ENCODE results near the gene GJA4. TPM values are rescaled to one million over a fixed set of nuclear protein-coding genes. Genes with fewer than 3 reads are reported as not detected.

GJA4 gene
- total RNA-seq, 1 donor from 2014 or later: 11.6 TPM

DNA sequence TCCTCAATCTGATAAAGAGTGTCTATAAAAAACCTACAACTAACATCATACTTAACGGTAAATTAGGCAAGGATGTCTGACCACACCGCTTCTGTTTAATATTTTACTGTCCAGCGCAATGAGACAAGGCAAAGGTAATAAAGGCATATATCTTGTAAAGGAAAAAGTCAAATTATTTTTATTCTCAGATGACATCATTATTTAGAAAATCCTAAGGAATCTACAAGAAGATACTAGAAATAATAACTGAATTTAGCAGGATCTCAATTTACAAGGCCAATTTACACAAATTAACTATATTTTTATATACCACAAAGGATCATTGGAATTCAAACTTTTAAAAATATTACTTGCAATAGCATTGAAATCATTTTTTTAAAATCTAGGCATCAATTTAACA lies 29.4 kb downstream of the GJA4 start:
- Mint-ChIP-seq H3K27ac (ENCODE audit: unreplicated experiment) (no peak overlapping the region), H3K4me3 (ENCODE audit: unreplicated experiment) (no peak overlapping the region), H3K27me3 (ENCODE audit: low read depth) (no peaks in the 10 kb centered on the region), H3K4me1 (ENCODE audit: low read depth) (peaks cover 22% of the 10 kb centered on the region), H3K9me3 (ENCODE audit: low read depth) (peaks cover 9% of the 10 kb centered on the region), H3K36me3 (ENCODE audit: low read depth) (peaks cover 9% of the 10 kb centered on the region)
- no peak for DNase-seq (ENCODE audit: low spot score)
- TF ChIP-seq, protein P1, sequence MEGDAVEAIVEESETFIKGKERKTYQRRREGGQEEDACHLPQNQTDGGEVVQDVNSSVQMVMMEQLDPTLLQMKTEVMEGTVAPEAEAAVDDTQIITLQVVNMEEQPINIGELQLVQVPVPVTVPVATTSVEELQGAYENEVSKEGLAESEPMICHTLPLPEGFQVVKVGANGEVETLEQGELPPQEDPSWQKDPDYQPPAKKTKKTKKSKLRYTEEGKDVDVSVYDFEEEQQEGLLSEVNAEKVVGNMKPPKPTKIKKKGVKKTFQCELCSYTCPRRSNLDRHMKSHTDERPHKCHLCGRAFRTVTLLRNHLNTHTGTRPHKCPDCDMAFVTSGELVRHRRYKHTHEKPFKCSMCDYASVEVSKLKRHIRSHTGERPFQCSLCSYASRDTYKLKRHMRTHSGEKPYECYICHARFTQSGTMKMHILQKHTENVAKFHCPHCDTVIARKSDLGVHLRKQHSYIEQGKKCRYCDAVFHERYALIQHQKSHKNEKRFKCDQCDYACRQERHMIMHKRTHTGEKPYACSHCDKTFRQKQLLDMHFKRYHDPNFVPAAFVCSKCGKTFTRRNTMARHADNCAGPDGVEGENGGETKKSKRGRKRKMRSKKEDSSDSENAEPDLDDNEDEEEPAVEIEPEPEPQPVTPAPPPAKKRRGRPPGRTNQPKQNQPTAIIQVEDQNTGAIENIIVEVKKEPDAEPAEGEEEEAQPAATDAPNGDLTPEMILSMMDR (IDR thresholded peaks at IDR 0.05): no peak

DNA sequence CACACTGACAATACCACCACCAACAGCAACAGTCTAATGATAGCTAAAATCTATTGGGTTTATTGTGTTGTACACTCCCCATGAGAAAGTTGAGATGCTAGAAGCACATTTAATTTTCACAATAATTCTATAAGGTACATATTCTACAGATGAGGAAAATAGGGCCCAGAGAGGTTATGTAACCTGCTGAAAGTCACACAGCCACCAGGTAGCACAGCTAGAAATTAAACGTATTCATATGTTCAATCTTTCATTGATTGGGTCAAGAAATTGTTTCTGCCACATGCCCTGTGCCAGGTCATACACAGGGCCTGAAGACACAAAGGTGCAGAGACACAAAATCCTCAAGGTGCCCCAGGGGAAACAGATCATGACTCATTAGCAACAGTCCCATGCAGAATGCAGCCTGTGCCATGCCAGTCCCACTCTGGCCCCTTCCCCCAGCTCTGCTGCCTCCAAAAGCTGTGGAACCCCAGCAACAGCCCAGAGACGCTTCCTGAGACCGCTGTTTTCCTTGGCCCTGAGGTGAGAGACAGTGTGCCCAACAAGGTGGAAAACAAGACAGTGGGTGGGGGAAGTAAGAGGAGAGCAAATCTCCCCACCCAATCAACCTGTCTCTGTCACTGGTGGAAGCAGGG lies 32.1 kb downstream of the GJA4 start:
- Mint-ChIP-seq H3K27ac (ENCODE audit: unreplicated experiment) (peak overlapping the region; percentile 36), H3K4me3 (ENCODE audit: unreplicated experiment) (no peak overlapping the region), H3K36me3 (ENCODE audit: low read depth) (peaks cover 7% of the 10 kb centered on the region), H3K4me1 (ENCODE audit: low read depth) (peaks cover 20% of the 10 kb centered on the region), H3K9me3 (ENCODE audit: low read depth) (peaks cover 9% of the 10 kb centered on the region), H3K27me3 (ENCODE audit: low read depth) (no peaks in the 10 kb centered on the region)
- TF ChIP-seq, protein P1 (IDR thresholded peaks at IDR 0.05): no peak
- DNase-seq (ENCODE audit: low spot score): no peak

DNA sequence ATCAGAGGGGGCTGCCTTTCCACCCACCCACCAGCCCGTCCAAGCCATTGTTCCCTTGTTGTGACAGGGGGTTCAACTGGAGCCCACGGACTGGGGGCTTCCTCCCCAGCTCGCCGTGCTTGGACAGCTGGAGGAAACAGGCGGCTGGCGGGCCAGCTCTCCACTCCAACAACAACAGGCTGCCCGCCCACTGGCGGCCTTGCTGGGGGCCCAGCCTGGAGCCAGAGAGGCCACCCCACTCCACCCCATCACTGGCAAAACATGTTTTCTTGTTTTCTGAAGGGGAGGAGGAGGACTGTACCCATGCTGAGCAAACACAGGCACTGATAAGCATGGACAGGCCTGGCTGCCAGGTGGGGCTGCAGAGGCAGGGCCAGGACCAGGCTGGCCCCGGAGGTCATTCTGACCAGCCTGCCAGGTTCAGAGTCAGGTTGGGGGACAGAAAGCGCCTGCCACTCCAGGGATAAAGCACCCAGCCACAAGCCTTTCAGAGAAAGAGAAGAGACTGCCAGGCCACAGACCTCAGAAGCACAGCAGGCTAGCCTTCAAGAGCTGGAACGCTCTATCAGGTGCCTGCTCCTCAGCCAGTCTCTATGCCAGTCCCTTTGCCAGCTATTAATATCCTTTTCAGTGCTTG lies 32.8 kb downstream of the GJA4 start:
- no peaks in the 10 kb centered on the region for H3K27me3 Mint-ChIP-seq (ENCODE audit: low read depth)
- peaks cover 20% of the 10 kb centered on the region for H3K4me1 Mint-ChIP-seq (ENCODE audit: low read depth)
- TF ChIP-seq, protein P1 (IDR thresholded peaks at IDR 0.05): no peak
- no peak overlapping the region for H3K27ac Mint-ChIP-seq (ENCODE audit: unreplicated experiment)
- H3K9me3 Mint-ChIP-seq (ENCODE audit: low read depth): peaks cover 9% of the 10 kb centered on the region
- no peak overlapping the region for H3K4me3 Mint-ChIP-seq (ENCODE audit: unreplicated experiment)
- peaks cover 4% of the 10 kb centered on the region for H3K36me3 Mint-ChIP-seq (ENCODE audit: low read depth)
- no peak for DNase-seq (ENCODE audit: low spot score)

DNA sequence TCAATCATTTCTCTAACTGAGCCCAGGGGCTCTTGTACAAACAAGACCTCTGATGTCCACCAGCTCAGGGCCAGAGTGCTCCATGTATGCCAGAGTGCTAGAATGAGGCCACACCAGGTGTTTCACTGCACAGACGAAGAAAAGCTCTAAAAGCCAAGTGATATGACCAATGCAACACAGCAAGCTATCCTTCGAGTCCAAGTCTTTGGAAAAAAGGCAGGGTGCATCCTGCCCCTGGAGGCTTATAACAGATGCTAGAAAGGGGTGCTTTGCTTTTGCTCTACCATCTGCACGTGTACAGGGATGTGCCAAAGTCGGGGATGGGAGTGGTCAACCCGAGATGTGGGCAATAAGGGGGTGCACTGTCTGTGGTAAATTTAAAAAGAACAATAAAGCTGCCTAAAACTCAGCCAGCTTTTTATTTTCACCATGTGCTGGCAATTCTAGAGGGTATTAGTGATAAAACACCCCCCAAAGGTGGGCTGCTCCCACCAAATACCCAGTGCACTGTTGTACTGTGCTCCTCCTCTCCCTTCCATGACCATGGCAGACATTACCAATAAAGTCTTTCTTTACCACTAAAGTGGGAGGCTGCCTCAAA lies 34.6 kb downstream of the GJA4 start:
- Mint-ChIP-seq H3K4me1 (ENCODE audit: low read depth) (peaks cover 11% of the 10 kb centered on the region), H3K4me3 (ENCODE audit: unreplicated experiment) (no peak overlapping the region), H3K27me3 (ENCODE audit: low read depth) (no peaks in the 10 kb centered on the region), H3K27ac (ENCODE audit: unreplicated experiment) (no peak overlapping the region), H3K36me3 (ENCODE audit: low read depth) (peaks cover 4% of the 10 kb centered on the region), H3K9me3 (ENCODE audit: low read depth) (peaks cover 6% of the 10 kb centered on the region)
- no peak for DNase-seq (ENCODE audit: low spot score)
- TF ChIP-seq, protein P1 (IDR thresholded peaks at IDR 0.05): no peak

DNA sequence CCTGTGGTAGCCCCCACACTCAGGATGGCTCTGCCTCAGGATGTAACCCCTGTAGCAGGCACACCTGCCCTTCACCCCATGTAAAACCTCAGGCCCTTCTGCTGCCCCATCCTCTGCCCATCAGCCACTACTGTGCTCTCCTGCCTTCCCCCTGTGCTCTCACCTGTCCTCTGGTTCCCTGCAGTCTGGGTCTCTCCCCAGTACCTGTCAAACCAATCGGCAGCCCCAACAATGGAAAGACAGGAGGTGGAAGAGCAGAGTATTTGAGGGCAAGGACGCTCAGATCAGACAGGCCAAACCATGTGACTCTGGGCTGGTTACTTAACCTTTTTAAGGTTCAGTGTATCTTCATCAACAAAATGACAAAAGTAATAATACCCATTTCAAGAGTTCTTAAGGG lies 35.8 kb downstream of the GJA4 start:
- Mint-ChIP-seq H3K36me3 (ENCODE audit: low read depth) (peaks cover 4% of the 10 kb centered on the region), H3K4me3 (ENCODE audit: unreplicated experiment) (no peak overlapping the region), H3K4me1 (ENCODE audit: low read depth) (peaks cover 12% of the 10 kb centered on the region), H3K9me3 (ENCODE audit: low read depth) (peaks cover 6% of the 10 kb centered on the region), H3K27me3 (ENCODE audit: low read depth) (no peaks in the 10 kb centered on the region), H3K27ac (ENCODE audit: unreplicated experiment) (no peak overlapping the region)
- TF ChIP-seq, protein P1 (IDR thresholded peaks at IDR 0.05): no peak
- no peak for DNase-seq (ENCODE audit: low spot score)
